AG04450 (cell line): ENCODE results near the gene KRTAP10-2. TPM values are rescaled to one million over a fixed set of nuclear protein-coding genes. Genes with fewer than 3 reads are reported as not detected.
"Not testable (repeated sequence)": the region's sequence is repeated elsewhere in the genome, so short reads cannot be mapped to it uniquely, and the experiment has no call there.

ENCODE experiments used
- CTCF ChIA-PET: fragments of 300-600, 350-600 bp; formaldehyde crosslinking; extraction: SDS; loops from one replicate; lab custom pipeline; 2022; ENCODE audit warnings: antibody characterized with exemption, inconsistent platforms; lab: Charles Lee
- POLR2A ChIA-PET: fragments of 350-600 bp; formaldehyde crosslinking; extraction: SDS; loops from one replicate; lab custom pipeline; 2021; ENCODE audit warnings: antibody characterized with exemption, inconsistent platforms; lab: Yijun Ruan, JAX
- DNase-seq: peaks from one replicate; pipeline ENCODE4 v3.0.0-alpha.2; 2011; ENCODE audit warnings: low read depth, low spot score
- H3K27ac ChIP-seq: one replicate; pipeline ENCODE4 v1.5.1; 2012; ENCODE audit warnings: low read depth, low read length, control low read depth
- H3K27me3 ChIP-seq: one replicate; pipeline ENCODE4 v1.6.0; 2012; ENCODE audit warnings: low read length; ENCODE audit not compliant: control insufficient read depth, insufficient read depth
- H3K4me3 ChIP-seq: 2 replicates; pipeline ENCODE4 v1.5.1; 2011; ENCODE audit warnings: mild to moderate bottlenecking, low read depth, low read length, control low read depth
- H3K9me3 ChIP-seq: 2 replicates; pipeline ENCODE4 v1.5.1; 2012; ENCODE audit warnings: low read length; ENCODE audit not compliant: control insufficient read depth, insufficient read depth
- polyA plus RNA-seq: library from polyadenylated mRNA; depleted of rRNA; stranded (reverse); fragments of >200 nt; gene quantifications from 2 replicates; pipeline ENCODE4 v1.2.3, GENCODE V29; 2011
- TF ChIP-seq, protein P1 (sequence below): IDR thresholded peaks from 2 replicates; pipeline ENCODE4 v1.5.1; 2011; ENCODE audit warnings: low read depth, low read length, control low read depth, inconsistent platforms

KRTAP10-2 gene
- polyA plus RNA-seq, 1 experiment: not detected

DNA sequence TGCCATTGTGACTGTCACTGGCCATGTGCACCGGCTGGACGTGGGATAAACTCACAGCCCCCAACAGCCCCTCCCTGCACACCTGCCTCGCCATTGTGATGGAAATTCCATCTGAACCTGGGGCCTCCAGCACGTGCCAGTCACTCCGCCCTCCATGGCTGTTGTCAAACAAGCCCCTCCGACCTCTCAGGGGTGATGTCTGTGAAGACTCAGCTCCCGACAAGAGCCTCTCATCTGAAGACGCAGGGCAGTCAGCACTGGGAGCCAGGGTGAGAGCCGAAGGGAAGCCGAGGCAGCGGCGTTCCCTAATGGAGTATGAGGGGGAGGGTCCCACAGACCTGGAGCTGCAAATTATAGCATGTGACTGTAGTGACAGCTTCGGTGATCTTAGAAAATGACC, 1.4 kb upstream of the KRTAP10-2 start:
- Histone ChIP-seq H3K27me3 (peaks cover 8% of the 10 kb centered on the region), H3K9me3 (no peaks in the 10 kb centered on the region; the same call in 1 of the 2 replicates), H3K4me3 (no peak overlapping the region), H3K27ac (no peak overlapping the region)
- ChIA-PET POLR2A (interaction anchor here (1.1 kb wide), 1 partner anchor 98 kb away, joined by 6 read pairs; the partner anchor contains the start of gene LRRC3), CTCF (no interaction called here)
- no peak for DNase-seq
- TF ChIP-seq, protein P1, sequence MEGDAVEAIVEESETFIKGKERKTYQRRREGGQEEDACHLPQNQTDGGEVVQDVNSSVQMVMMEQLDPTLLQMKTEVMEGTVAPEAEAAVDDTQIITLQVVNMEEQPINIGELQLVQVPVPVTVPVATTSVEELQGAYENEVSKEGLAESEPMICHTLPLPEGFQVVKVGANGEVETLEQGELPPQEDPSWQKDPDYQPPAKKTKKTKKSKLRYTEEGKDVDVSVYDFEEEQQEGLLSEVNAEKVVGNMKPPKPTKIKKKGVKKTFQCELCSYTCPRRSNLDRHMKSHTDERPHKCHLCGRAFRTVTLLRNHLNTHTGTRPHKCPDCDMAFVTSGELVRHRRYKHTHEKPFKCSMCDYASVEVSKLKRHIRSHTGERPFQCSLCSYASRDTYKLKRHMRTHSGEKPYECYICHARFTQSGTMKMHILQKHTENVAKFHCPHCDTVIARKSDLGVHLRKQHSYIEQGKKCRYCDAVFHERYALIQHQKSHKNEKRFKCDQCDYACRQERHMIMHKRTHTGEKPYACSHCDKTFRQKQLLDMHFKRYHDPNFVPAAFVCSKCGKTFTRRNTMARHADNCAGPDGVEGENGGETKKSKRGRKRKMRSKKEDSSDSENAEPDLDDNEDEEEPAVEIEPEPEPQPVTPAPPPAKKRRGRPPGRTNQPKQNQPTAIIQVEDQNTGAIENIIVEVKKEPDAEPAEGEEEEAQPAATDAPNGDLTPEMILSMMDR: no peak

DNA sequence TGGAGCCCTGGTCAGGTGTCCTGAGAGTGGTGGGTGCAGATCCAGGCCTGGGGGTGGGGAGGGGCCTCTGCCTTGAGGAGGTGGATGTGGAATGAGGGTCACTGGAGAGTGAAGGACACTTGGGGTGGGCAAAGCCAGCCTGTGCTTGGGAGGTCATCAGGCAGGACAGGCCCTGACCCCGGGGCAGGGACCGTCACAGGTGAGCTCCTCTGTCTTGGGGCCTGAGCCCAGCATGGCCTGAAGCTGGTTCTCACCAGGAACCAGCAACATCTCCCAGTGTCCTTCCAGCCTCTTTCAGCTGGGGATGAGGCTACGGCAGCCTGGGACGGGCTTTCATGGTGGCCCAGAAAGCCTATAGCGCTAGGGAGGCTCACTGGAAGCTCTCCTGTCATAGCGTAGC, 831 bp upstream of the KRTAP10-2 start:
- no peak for DNase-seq
- CTCF ChIA-PET: no interaction called here
- Histone ChIP-seq H3K27me3 (peaks cover 8% of the 10 kb centered on the region), H3K4me3 (no peak overlapping the region), H3K9me3 (no peaks in the 10 kb centered on the region; the same call in 1 of the 2 replicates), H3K27ac (no peak overlapping the region)
- TF ChIP-seq, protein P1: no peak
- POLR2A ChIA-PET: interaction anchor here (1.1 kb wide), 1 partner anchor 97 kb away, joined by 6 read pairs; the partner anchor contains the start of gene LRRC3

DNA sequence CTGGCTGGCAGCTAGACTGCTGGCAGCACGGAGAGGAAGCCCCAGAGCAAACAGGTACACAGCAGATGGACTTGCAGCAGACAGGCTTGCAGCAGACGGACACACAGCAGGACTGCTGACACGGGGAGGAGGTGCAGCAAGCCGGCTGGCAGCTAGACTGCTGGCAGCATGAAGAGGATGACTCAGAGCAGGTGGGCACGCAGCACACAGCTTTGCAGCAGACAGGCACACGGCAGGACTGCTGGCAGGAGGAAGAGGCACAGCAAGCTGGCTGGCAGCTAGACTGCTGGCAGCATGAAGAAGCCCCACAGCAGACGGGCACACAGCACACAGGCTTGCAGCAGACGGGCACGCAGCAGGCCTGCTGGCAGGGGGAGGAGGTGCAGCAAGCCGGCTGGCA, 498 bp downstream of the KRTAP10-2 start:
- Histone ChIP-seq H3K4me3 (no peak overlapping the region), H3K27ac (no peak overlapping the region), H3K9me3 (no peaks in the 10 kb centered on the region; the same call in 1 of the 2 replicates), H3K27me3 (peaks cover 5% of the 10 kb centered on the region)
- DNase-seq: no peak
- CTCF ChIA-PET: no interaction called here
- TF ChIP-seq, protein P1: no peak
- POLR2A ChIA-PET: no interaction called here

DNA sequence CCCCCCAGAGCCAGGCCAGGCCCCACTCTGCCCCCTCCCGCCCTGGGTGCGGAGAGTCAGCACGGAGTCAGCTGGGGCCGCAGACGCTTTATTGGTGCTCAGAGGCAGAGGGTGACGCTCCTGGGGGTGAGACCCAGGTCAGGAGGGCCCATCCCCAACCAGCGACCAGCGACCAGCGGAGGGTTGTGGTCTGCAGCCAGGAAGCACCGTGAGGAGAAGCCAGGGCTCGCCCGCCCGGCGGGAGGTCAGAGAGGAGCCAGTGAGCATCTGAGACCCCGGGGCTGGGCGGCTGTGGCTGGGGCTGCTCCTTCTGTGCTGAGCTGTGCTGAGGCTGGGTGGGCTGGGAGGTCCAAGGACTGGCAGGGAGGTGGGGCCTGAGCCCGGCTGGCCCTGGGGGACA, 1.0 kb downstream of the KRTAP10-2 start:
- H3K27me3 ChIP-seq, CTCF ChIA-PET, H3K27ac ChIP-seq, H3K9me3 ChIP-seq, H3K4me3 ChIP-seq, POLR2A ChIA-PET, DNase-seq: not testable (repeated sequence)

DNA sequence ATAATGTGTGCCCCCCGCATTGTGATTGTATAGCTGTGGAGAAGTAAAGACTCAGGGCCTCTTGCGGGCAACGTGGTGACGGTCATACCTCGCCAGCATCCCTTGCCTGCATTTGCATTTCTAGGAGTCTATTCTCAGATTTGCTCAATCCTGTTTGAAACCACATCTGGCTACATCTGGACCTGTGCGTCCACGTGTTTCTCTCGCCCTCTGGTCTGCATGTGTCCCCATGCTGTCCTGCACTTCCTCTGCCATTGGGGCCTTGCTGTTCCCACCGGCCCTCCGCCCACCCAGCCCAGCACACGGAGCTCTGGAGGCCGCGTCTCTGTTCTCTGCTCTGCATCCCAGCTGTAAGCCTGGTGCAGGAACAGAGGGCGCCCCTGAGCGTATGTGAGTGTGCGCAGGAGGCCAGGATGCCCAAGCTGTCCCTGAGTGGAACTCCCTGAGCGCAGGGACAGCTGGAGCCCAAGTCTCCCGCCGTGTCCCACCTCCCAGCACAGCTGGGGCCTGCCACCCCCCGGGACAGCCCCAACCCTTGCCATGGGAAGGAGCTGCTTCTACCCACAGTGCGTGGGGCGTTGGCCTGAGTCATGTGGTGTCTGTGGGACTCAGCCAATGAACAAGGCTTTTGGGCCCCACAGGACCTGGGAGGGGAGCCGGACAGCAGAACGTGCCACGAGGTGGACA, 1.6 kb downstream of the KRTAP10-2 start:
- H3K27ac ChIP-seq: no peak overlapping the region
- ChIA-PET POLR2A (no interaction called here), CTCF (no interaction called here)
- peaks cover 5% of the 10 kb centered on the region for H3K27me3 ChIP-seq
- DNase-seq: no peak
- TF ChIP-seq, protein P1: no peak
- H3K4me3 ChIP-seq: no peak overlapping the region
- no peaks in the 10 kb centered on the region; the same call in 1 of the 2 replicates for H3K9me3 ChIP-seq
